ENCODE results near the gene EPHA1. TPM values are rescaled to one million over a fixed set of nuclear protein-coding genes. Genes with fewer than 3 reads are reported as not detected.

The EPHA1 gene
- total RNA-seq, 1 donor from 2014 or later = not detected

DNA sequence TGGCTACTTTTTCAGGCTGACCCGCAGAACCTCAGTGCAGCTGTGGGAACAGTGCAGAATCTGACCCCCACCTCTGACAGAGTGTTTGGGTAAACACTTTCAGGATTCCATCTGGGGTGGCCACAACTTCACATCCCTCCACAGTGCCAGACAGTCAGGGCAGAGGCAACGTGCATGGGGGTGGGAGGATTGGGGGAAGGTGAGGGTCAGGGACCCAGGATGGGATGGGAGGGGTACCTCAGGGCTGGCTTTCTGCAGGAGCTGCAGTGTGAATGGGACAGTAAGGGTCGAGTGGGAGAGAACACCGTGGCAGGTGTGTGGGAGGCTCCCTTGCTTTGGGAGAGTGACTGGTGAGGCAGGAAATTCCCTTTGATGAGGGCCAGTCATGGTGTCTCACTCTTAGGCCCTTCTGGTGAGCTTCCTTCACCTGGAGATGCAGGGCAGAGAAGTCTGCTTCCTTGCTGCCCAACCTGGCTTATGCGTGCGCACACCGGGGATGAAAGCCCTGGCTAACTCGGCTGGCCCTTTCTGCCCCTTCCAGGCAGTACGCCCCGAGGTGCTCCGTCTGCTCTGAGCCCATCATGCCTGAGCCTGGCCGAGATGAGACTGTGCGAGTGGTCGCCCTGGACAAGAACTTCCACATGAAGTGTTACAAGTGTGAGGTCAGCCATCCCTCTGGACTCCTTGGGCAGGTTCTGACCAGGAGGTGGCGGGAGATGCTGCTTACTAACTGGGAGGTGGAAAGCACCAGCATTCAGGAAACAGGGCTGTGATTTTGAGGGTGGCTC lies 19.1 kb downstream of the EPHA1 start:
- DNase-seq (ENCODE audit: low read depth in 2 of 2) = no peak

DNA sequence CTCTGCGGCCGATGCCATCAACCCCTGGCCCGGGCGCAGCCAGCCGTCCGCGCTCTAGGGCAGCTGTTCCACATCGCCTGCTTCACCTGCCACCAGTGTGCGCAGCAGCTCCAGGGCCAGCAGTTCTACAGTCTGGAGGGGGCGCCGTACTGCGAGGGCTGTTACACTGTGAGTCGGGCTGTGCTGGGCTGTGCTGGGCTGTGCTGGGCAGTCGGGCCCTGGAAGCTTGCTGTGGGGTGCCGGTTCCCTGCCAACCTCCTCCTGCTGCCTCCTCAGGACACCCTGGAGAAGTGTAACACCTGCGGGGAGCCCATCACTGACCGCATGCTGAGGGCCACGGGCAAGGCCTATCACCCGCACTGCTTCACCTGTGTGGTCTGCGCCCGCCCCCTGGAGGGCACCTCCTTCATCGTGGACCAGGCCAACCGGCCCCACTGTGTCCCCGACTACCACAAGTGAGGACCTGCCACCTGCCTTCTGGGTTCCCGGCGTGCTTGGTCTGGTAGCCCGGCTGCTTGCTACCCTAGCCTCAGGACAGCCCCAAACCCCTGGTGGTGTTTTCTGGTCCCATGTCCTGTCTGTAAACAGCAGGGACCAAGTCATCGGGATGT lies 20.1 kb downstream of the EPHA1 start:
- DNase-seq (ENCODE audit: low read depth in 2 of 2) = no peak

DNA sequence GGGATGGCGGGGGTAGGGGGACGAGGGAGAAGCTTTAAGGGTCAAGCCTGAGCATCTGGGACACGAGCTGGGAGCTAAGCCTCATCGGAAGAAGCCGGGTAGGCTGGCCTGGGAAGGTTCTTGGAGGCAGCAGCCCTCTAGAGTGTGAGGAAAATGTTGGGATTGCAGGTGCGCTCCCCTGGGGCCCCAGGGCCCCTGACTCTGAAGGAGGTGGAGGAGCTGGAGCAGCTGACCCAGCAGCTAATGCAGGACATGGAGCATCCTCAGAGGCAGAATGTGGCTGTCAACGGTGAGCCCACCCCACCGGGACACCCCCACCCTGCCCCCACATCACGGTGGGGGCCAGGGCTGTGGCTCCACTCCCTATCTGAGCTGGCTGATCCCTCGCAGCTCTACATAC lies 20.6 kb downstream of the EPHA1 start:
- DNase-seq (ENCODE audit: low read depth in 2 of 2) = no peak

DNA sequence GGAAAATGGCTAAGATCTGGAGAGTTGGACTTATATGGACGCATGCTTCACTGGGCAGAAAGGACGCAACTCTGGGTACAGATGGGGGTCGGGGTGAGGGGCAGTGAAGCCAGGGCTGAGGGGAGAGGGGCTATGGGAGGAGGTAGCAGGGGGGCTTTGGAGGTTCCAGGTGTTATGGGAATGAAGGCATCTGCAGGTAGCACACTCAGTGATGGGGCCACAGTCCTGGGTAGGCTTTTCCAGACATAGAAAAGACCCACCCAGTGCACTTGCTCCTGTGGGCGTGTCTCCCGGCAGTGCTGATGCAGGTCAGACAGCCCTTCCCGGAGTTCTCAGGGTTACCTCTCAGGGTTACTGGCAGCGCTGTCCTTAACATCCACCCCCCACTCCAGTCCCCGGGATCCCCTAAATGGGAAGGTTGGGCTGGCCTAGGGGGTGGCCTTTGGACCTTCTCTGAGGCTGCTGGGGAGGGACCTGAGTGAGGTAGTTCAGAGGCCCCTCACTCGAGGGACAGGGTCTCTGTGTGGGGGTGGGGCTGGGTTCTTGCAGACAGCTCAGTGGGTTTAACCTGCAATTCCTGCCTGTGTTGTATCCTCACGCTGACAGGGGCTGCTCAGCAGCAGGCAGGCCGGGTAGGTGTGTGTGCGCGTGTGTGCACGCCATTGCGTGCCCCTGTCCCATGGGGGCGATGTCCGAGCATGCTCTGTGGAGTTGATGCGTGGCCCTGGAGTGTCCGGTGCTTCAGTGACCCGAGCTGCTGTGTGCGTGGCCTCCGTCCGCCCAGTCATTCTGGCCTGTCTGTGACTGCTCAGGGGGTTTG lies 21.3 kb downstream of the EPHA1 start:
- no peak for DNase-seq (ENCODE audit: low read depth in 2 of 2)

DNA sequence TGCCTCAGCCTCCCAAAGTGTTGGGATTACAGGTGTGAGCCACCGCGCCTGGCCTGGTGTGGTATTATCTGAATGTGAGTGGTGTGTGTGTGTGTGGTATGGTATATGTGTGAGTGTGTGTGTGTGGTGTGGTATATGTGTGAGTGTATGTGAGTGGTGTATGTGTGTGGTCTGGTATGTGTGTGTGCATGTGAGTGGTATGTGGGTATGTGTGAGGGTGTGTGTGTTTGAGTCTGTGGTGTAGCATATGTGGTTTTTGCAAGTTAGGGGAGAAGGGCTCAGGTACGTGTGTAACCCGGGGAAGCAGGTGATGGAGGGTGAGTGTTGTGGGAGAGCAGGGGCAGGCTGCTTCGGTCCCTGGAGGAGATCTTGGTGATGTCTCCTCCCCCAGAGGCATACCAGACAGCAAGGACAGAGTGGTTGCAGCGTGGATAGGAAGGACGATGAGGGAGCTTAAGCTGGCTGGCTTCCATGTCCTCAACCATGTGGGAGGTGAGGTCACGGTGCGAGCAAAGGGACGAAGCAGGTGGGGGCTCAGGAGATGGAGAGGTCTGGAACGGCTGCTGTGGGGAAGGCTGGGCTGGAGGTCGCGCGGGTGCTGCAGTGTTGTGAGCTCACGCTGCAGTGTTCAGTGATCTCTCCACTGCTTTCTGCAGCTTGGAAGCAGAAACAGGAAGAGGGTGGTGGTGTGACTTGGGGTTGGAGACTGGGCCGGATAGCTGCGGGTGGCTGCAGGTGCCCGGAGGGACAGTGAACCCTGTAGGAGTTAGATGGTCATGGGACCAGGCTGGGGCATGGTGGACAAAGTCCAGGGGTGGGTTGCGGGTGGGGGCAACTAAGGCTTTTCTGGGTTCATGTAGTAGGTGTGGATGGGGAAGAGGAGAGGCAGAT lies 22.5 kb downstream of the EPHA1 start:
- DNase-seq (ENCODE audit: low read depth in 2 of 2) = peak in 1 of 2 donors; percentile 55

DNA sequence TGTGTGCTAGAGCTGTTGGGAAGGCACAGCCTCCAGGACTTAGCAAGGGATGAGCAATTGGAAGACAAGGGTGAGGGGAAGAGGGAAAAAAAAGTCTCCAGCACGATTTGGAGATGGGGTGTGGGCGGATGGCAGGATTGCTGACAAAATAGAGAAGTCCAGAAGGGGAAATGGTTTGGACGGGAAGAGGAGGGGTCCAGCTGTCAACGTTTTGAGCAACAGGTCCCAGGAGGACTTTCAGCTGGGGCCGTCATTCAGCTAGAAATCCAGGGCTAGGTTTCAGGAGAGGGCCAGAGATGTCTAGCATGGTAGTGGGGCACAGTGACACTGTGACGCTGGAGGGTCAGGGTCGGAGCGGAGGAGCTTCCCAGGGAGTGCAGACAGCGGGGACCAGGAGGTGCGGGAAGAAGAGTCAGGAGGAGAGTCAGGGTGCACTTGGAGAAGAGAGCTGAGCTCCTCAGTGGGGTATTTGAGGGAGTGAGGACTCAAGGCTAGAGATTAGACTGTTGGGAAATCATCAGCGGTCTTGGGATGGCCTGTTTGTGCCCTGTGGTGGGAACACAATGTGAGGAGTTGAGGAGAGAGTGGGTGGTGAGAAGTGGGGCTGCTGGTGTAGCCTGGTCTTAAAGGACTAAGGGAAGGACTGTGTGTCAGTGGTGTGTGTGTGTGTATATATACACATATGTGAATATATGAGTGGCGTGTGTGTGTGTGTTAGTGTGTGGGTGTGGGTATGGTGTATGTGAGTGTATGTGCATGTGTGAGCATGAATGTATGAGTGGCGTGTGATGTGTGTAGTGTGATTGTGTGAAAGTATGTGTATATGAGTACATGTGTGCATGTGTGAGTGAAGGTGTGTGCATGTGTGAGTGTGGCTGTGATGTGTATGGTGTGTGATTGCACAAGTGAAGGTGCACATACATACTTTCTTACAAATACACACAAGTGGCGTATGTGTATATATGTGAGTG lies 23.7 kb downstream of the EPHA1 start:
- DNase-seq (ENCODE audit: low read depth in 2 of 2) = no peak

DNA sequence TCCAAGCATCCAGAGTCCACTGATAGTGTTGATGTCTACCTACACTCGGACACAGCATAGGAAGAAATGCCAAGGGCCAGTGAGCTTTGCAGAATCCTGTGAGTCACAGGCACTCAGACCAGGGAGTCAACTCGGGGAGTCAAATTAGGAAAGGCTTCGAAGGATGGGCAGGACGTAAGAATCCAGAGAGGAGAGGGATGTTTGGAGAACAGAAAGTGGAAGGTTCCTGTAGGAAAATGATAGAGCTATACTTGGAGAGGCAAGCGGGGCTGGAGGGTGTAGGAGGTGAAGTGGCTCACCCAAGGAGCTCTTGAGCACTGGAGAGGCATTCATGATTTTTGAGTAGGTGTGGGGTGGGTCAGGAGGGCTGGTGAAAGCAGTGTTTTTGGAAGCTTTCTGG lies 24.5 kb downstream of the EPHA1 start:
- no peak for DNase-seq (ENCODE audit: low read depth in 2 of 2)

DNA sequence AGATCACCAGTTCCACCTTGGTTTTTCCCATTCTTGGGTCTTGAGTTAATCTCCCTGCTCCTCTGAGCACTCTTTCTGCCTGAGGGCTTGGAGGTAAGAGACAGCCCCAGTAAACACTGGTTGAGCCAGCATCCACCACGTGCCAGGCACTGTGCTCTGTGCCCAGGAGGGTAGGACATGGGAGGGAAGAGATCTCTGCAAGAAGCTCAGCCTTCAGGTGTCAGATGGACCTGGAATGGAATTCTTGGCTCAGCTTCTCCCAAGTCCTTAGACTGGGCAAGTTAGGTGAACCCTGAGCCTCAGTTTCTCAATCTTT lies 25.1 kb downstream of the EPHA1 start:
- no peak for DNase-seq (ENCODE audit: low read depth in 2 of 2)

DNA sequence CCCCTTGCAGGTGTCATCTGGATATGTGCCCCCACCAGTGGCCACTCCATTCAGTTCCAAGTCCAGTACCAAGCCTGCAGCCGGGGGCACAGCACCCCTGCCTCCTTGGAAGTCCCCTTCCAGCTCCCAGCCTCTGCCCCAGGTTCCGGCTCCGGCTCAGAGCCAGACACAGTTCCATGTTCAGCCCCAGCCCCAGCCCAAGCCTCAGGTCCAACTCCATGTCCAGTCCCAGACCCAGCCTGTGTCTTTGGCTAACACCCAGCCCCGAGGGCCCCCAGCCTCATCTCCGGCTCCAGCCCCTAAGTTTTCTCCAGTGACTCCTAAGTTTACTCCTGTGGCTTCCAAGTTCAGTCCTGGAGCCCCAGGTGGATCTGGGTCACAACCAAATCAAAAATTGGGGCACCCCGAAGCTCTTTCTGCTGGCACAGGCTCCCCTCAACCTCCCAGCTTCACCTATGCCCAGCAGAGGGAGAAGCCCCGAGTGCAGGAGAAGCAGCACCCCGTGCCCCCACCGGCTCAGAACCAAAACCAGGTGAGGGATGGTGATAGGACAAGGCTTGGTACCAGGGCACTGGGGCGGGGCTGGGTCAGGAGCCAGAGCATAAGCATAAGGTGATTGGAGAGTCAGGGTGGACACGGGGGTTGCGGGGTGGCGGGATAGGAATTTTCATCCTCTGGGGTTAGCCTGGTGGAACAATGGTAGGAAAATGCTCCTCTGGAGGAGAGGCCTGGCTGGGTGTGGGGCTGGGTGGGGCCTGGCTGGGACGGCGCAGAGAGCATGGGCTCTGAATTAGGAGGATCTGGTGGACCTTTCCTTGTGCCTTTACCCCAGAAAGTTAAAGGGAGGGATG lies 25.6 kb downstream of the EPHA1 start:
- DNase-seq (ENCODE audit: low read depth in 2 of 2) = no peak

DNA sequence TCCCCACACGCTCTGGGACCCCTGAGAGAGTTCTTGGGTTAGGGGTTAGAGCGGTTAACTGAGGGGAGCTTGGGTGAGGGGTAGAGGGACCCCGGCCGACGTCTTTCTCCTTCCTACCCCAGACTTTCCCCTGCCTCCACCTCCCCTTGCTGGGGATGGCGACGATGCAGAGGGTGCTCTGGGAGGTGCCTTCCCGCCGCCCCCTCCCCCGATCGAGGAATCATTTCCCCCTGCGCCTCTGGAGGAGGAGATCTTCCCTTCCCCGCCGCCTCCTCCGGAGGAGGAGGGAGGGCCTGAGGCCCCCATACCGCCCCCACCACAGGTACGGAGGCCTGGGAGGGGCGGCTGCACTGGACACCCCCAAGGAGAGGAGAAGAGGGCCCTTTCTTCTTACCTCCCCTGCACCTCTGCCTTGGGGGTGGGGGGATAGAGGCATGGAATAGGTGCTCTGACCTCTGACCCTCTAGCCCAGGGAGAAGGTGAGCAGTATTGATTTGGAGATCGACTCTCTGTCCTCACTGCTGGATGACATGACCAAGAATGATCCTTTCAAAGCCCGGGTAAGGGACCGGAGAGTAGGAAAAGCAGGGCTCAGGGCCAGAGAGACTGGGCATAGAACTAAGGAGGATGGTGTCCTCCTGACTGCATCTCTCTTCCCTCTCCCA lies 26.4 kb downstream of the EPHA1 start:
- DNase-seq (ENCODE audit: low read depth in 2 of 2) = no peak

DNA sequence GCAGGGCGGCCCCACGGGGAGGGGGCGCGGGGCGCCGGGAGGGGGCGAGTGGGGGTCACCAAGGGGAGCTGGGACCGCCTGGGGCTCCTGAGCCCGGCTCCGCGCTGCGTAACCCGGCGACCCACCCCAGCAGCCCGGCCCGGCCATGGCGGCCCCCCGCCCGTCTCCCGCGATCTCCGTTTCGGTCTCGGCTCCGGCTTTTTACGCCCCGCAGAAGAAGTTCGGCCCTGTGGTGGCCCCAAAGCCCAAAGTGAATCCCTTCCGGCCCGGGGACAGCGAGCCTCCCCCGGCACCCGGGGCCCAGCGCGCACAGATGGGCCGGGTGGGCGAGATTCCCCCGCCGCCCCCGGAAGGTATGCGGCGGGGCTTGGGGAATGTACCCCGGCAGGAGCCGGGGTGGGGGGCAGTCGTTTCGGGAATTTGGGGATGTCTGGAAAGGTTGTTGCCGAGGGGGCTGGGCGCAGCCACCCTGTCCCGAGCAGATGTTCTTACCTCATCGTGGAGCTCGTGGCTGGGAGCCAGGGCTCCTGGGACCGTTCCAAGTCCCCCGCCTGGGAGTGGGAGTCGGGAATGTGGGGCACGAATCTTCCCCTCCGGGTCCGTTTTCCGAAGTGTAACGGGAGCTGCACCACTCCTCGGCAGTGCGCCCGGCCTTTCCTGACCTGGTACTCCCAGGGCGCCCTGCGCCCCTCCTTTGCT lies 27.1 kb downstream of the EPHA1 start:
- DNase-seq (ENCODE audit: low read depth in 2 of 2) = peak; percentile 48 to 73

DNA sequence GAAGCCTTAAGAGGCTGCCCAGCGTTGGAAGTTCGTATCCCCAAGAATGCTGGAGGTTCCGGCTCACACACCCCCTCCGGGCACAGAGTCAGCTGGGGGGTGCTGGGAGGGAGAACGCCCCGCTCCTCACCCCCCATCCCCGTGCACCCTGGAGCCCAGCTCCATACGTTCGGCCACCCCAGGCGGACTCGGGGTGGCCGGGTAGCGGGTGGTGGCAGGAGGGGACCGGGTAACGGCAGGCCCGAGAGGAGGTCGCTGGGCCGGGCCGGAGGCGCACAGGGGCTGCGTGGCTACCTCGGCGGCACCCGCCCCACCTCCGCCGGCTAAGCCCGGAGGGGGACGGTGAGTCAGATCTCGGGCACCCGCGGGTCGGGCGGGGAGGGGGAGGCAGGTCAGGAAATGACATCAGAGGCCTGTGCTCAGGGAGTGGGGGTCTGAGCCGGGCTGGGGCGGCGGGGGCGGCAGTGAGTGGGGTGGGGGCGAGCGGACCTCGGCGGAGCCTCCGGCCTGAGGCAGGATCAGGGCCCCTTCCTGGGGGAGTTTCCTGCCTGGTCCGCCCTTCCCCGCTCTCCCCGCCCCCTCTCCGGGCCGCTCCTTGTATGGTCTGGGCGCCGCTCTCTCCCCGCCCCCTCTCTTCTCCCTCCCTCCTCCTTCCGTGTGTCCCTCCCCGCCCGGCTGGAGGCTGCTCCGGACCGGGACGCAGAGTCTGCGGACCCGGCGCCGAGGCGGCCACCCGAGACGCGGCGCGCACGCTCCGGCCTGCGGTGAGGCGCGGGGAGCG lies 27.8 kb downstream of the EPHA1 start, which contains the start of gene ZYX:
Gene ZYX, plus strand, starts transcription at position 700 of the 781 bp plus-strand sequence. CDS start 227 bp downstream, outside the sequence.
- peak; percentile 82 to 97 for DNase-seq (ENCODE audit: low read depth in 2 of 2)

DNA sequence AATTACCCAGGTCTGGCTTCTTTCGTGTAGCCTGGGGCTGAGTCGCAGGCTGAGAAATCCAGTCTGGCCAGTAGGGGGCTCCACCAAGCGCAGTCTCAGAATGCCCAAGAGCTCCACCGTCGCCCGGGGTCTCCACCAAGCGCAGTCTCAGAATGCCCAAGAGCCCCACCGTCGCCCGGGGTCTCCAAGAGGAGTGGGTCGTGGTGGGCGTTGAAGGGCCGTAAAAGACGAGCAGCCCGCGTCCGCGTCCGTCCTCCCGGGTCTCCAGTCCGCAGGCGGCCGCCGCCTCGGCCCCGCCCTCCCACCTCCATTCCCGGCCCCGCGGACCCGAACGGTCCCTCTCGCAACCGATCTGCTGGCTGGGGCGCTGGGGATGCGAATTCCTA lies 28.4 kb downstream of the EPHA1 start:
- peak; percentile 48 to 87 for DNase-seq (ENCODE audit: low read depth in 2 of 2)

DNA sequence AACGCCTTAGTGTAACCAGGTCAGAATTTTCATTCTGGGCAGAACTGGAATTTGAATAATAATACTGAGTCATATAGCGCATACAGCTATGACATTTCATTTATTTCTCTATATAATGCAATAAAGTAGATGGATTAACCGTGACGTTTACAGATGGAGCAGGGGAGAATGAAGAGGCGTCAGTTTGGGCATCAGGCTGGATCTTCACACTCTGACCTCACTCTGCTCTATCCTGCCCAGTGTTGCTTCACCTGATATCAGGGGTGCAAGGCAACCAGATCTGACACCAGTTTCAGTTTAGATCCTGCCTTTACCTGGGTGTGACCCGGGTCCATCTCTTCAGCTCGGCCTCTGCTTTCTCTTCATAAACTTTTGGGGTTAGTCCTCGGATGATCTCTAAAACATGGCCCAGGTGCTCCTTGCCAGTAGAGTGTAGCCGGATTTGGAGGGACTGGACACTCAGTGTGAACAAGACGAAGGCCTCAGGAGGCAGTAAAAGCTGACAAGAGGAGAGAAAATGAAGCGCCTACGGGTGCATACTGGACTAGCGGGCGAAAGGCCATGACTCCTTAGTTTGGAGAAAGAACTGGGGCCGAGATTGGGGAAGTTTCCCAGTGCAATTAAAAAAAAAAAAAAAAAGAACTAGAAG lies 28.9 kb downstream of the EPHA1 start:
- no peak for DNase-seq (ENCODE audit: low read depth in 2 of 2)

DNA sequence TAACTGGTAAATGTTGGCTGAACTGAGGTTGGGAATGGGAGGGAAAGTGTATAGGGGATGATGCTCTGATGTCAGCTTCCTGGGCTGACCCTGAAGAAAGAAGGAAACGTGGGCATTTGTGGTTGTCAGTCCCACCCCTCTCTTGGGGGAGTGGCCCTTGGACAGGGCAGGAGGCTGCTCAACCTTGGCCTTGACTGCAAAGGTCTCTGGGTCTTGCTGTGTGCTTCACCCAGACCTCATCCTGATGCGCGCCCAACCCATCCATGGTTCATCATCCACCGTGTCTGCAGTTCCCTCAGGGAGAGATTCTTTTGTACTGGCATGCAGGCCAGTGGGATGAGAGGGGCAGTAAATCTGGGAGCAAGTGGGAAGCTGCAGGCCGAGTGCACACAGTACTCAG lies 32.3 kb downstream of the EPHA1 start:
- no peak for DNase-seq (ENCODE audit: low read depth in 2 of 2)

DNA sequence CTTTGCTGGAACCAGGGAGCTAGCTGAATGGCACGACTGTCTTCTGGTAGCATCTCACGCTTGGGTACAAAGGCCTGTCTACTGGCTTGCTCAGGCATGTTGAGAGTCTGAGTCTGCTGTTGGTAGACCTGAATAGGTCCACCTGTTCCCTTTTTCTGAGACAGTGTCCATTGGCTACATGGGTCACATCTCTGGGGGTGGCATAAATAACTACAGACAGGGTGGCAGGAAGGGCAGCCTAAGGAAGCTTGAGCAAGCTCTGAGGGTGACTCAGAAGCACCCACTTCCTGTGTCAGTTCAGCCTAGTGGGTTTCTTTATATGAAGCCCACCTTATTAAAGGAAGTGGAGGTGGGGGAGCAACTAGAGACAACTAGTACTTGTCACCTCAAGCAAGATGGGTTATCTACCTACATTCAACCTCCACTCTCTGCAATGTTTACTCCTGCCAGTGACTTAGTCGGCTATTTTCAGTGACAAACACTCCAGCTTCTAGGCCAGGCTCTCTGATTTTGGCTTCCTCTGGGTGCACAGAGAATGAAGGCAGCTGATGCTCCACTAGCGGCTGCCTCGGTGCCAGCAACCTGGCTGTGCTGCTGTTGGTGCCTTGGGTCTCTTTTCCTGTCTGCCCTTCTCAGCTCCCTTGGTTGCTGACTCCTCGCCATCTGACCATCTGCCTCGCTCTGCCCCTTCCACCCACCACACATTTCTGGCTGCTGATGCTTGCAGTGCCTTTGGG lies 33.2 kb downstream of the EPHA1 start:
- DNase-seq (ENCODE audit: low read depth in 2 of 2) = no peak

Measured in dermis microvascular lymphatic vessel endothelial cell (primary cell).